ENCODE results near the gene AKAP13. TPM values are rescaled to one million over a fixed set of nuclear protein-coding genes. Genes with fewer than 3 reads are reported as not detected.

Gene AKAP13
- total and polyA plus RNA-seq, 2 of the 13 experiments (the other 11 are each of a cell fraction or from before 2014, with no cell fraction given) = 6.7 to 27.1 TPM

GRCh38 chr15:85330901-85331588, 49.4 kb upstream of the AKAP13 start (continued):
- TF ChIP-seq ZBTB40 (IDR thresholded peaks at IDR 0.05) (no peak), ZBTB40 (CRISPR knock-in tag; IDR thresholded peaks at IDR 0.05) (no peak), EP300 (IDR thresholded peaks at IDR 0.05; ENCODE audit: low read depth in 2 of 2, low read length in 2 of 2) (peak in 1 of 2 experiments; percentile 42; a peak in 1 of 4 replicates), EP300 (CRISPR knock-in tag; IDR thresholded peaks at IDR 0.05; ENCODE audit: borderline replicate concordance) (0 out of 2 replicates have a peak, but pooled peaks have one; percentile 21), ZNF609 (CRISPR knock-in tag; IDR thresholded peaks at IDR 0.05; ENCODE audit: borderline replicate concordance) (peak; percentile 43; the same call in 1 of the 2 replicates), KDM2A (CRISPR knock-in tag; IDR thresholded peaks at IDR 0.05; ENCODE audit: borderline replicate concordance, low read depth) (peak; percentile 57; the same call in 1 of the 2 replicates), ZNF788 (CRISPR knock-in tag; IDR thresholded peaks at IDR 0.05; ENCODE audit: borderline replicate concordance) (no peak), SETDB1 (CRISPR knock-in tag; IDR thresholded peaks at IDR 0.05; ENCODE audit: borderline replicate concordance) (no peak), RELA (CRISPR knock-in tag; IDR thresholded peaks at IDR 0.05) (0 out of 2 replicates have a peak, but pooled peaks have one; percentile 18), ZNF777 (CRISPR knock-in tag; IDR thresholded peaks at IDR 0.05) (0 out of 2 replicates have a peak, but pooled peaks have one; percentile 34), PHF5A (CRISPR knock-in tag; IDR thresholded peaks at IDR 0.05; ENCODE audit: low read depth, unreplicated experiment) (no peak), HMGA1 (CRISPR knock-in tag; conservative IDR thresholded peaks at IDR 0.05) (no peak), ETV5 (CRISPR knock-in tag; IDR thresholded peaks at IDR 0.05; ENCODE audit: borderline replicate concordance) (peak; percentile 86), KLF13 (CRISPR knock-in tag; IDR thresholded peaks at IDR 0.05) (no peak), ZBTB3 (CRISPR knock-in tag; IDR thresholded peaks at IDR 0.05; ENCODE audit: borderline replicate concordance, low read depth) (0 out of 2 replicates have a peak, but pooled peaks have one; percentile 26)
